Measurements from ENCODE around the gene TMEM86A. TPM values are rescaled to one million over a fixed set of nuclear protein-coding genes. Genes with fewer than 3 reads are reported as not detected.

The TMEM86A gene
- total and polyA plus RNA-seq, 3 experiments from 2014 or later, result 0.54 to 1.3 (median 1.0) TPM

DNA sequence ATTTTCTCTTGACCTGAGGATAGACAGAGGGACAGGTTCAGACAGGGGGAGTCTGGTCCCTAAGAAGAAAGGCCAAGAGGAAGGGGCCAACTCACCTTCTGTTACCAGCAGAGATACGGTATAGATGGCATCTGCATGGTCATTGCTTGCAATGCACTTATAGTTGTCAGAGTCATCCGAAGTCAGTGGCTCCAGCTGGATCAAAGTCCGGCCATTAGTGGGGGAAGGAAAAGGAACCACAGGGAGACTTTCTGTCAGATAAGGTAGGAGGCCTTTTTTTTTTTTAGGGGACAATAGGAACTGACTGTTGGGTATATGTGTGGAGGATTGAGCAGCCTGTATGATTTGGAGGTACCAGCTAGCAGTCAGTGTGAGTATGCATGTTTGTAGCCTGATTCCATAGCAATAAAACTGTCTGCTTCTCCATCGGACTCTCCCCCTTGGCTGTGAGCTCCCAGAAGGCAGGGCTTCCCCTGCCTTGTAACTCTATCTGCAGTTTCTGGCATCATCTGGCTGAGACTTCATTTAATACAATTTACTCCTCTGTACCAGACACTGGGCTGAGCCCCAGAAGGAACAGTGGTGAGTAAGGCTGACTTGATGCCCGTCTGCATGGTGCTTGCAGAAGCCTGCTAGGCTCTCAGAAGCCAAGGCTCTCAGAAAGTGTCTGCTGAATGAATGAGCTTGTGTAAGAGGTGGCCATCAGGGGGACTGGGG is 21.7 kb downstream of the TMEM86A start:
- H3K27me3 Mint-ChIP-seq, result peaks cover 2 to 3% of the 10 kb centered on the region in 2 donors
- H3K4me1 Mint-ChIP-seq, result peaks cover 4 to 12% (median 9%) of the 10 kb centered on the region in 3 donors
- Histone ChIP-seq H3K27ac (ENCODE audit: low read depth, low read length) (no peak overlapping the region), H3K4me1 (ENCODE audit: insufficient read depth, low read length) (no peaks in the 10 kb centered on the region), H3K4me3 (ENCODE audit: low read length) (no peak overlapping the region), H3K27me3 (ENCODE audit: insufficient read depth, low read length, poor library complexity, severe bottlenecking) (no peaks in the 10 kb centered on the region), H3K36me3 (ENCODE audit: insufficient read depth, low read length) (no peaks in the 10 kb centered on the region), H3K9me3 (ENCODE audit: low read length) (no peaks in the 10 kb centered on the region)
- no peaks in the 10 kb centered on the region for H3K9me3 Mint-ChIP-seq
- no peak for DNase-seq
- ChIA-PET CTCF (interaction anchor here (0.6 to 5.1 kb wide), 3 partner anchors 11 to 48 kb away, joined by 3 to 44 read pairs (median 34); no protein-coding TSS in a partner anchor), POLR2A (no interaction called here)
- H3K27ac Mint-ChIP-seq, result peak overlapping the region in 4 of 8 donors; percentile 84 to 96 (median 94)
- H3K36me3 Mint-ChIP-seq, result peaks cover 0 to 3% (median 0%) of the 10 kb centered on the region in 3 donors
- peak overlapping the region in 6 of 7 donors; percentile 83 to 94 (median 94) for H3K4me3 Mint-ChIP-seq

DNA sequence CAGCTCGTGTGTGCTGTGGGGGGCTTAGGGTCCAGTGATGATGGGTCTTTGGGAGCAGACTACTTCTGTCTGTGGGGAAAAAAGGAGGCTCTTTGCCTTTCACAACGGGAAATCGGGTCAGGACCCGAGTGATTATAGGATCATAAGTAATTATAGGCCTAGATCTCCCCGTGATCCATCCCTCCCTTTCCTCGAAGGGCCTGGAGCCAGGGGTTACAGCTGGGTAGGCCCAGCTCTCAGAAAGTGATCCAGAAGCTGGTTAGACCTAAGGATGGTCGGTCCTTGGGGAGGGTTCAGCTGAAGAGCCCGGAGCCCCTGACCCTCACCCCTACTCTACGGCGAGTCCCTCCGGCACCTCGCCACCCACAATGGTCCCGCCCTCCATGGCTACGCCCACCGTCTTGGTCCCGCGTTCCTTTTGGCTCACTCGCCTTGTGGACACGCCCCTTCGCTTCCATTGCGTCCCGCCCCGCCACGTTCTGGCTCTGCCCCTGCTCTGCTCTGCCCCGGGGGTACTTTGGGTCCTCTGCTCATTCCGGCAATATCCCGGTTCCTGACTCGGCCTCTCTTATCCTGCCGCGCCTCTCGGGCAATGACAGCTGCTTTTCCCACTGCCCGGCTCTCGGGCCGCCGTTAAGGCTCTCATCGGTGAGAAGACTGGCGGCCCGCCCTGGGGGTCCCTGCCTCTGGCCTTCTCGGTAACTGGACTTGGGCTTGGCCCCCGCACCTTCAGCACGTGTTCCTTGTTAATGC is 22.4 kb downstream of the TMEM86A start:
- no peaks in the 10 kb centered on the region for H3K4me1 ChIP-seq (ENCODE audit: insufficient read depth, low read length)
- no peaks in the 10 kb centered on the region for H3K36me3 ChIP-seq (ENCODE audit: insufficient read depth, low read length)
- H3K27ac Mint-ChIP-seq, result peak overlapping the region in 7 of 8 donors; percentile 27 to 96 (median 93)
- peak overlapping the region; percentile 78 for H3K4me3 ChIP-seq (ENCODE audit: low read length)
- POLR2A ChIA-PET, result interaction anchor here (1.4 to 1.6 kb wide), 2 partner anchors 8 to 194 kb away, joined by 6 to 8 read pairs; partner anchors contain the start of gene TSG101
- H3K27ac ChIP-seq (ENCODE audit: low read depth, low read length), result no peak overlapping the region
- peak; percentile 76 to 87 (median 81) for DNase-seq
- CTCF ChIA-PET, result interaction anchor here (0.6 to 5.1 kb wide), 21 partner anchors 8 to 1373 kb away, joined by 3 to 44 read pairs (median 7); partner anchors contain the start of genes LDHA and TMEM86A
- H3K9me3 ChIP-seq (ENCODE audit: low read length), result no peaks in the 10 kb centered on the region
- peaks cover 0 to 3% (median 0%) of the 10 kb centered on the region in 3 donors for H3K36me3 Mint-ChIP-seq
- no peaks in the 10 kb centered on the region for H3K9me3 Mint-ChIP-seq
- H3K4me1 Mint-ChIP-seq, result peaks cover 4 to 12% (median 9%) of the 10 kb centered on the region in 3 donors
- H3K27me3 Mint-ChIP-seq, result peaks cover 2 to 3% of the 10 kb centered on the region in 2 donors
- peak overlapping the region; percentile 83 to 94 (median 94) for H3K4me3 Mint-ChIP-seq
- no peaks in the 10 kb centered on the region for H3K27me3 ChIP-seq (ENCODE audit: insufficient read depth, low read length, poor library complexity, severe bottlenecking)

DNA sequence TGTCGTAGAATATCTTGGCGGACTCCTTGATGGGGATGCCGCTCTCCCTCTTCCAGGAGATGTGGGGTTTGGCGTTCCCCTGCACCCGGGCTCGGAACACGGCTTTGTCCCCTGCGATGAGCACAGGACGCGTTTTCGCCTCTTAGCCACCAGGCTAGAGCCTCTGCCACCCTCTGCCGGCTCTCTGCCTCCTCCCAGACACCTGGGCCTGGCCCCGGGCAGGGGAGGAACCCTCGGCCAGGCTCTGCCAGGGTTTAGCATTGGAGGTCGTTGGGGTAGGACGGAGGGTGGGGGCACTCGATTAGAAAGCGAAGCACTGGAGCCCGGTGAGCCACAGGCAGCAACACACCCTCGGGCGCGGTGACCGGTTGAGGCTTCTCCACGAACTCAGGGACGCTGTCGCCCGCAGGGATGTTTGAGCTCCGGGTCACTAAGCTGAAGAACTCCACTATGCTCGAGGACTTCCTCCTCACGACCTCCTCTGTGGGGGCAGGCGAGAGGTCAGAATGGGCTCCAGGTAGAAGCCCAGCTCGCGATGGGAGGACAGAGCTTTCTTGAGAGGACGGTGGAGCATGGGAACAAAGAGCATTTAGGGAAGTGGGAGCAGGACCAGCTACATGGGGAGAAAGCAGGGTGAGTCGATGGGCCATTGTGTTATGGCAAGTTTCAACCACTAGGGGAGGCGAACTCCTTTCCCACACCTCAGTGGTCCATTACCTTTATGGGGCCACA is 23.1 kb downstream of the TMEM86A start:
- peak; percentile 28 to 55 (median 39) for DNase-seq
- H3K27ac Mint-ChIP-seq, result peak overlapping the region in 7 of 8 donors; percentile 54 to 96 (median 84)
- Histone ChIP-seq H3K27me3 (ENCODE audit: insufficient read depth, low read length, poor library complexity, severe bottlenecking) (no peaks in the 10 kb centered on the region), H3K4me1 (ENCODE audit: insufficient read depth, low read length) (no peaks in the 10 kb centered on the region), H3K4me3 (ENCODE audit: low read length) (peak overlapping the region; percentile 78), H3K36me3 (ENCODE audit: insufficient read depth, low read length) (no peaks in the 10 kb centered on the region), H3K27ac (ENCODE audit: low read depth, low read length) (no peak overlapping the region), H3K9me3 (ENCODE audit: low read length) (no peaks in the 10 kb centered on the region)
- H3K36me3 Mint-ChIP-seq, result peaks cover 0 to 3% (median 0%) of the 10 kb centered on the region in 3 donors
- H3K27me3 Mint-ChIP-seq, result peaks cover 2 to 3% of the 10 kb centered on the region in 2 donors
- H3K9me3 Mint-ChIP-seq, result no peaks in the 10 kb centered on the region
- POLR2A ChIA-PET, result interaction anchor here (0.5 to 1.6 kb wide), 5 partner anchors 9 to 516 kb away, joined by 3 to 8 read pairs (median 4); partner anchors contain the start of gene TSG101
- CTCF ChIA-PET, result interaction anchor here (0.6 to 5.1 kb wide), 36 partner anchors 8 to 1374 kb away, joined by 3 to 44 read pairs (median 3); partner anchors contain the start of genes LDHA and TMEM86A
- H3K4me1 Mint-ChIP-seq, result peaks cover 4 to 12% (median 9%) of the 10 kb centered on the region in 3 donors
- peak overlapping the region; percentile 83 to 94 (median 94) for H3K4me3 Mint-ChIP-seq

DNA sequence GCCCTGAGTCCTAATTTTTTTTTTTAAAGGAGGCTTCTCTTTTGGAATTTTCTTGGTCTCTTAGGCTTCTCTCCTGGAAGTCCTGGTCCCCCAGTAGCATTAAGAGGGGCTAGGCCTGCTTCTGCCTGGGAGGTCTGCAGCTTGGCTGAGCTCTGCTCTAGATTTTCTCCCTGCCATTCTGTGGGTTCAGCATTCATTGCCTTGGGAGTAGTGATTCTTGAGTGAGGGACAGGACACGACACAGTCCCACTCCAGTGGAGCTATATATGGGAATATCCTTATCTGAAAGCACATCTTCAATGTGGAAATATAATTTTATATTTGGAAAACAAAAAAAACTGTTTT is 23.7 kb downstream of the TMEM86A start:
- no peak overlapping the region for H3K27ac ChIP-seq (ENCODE audit: low read depth, low read length)
- no peak for DNase-seq
- H3K9me3 ChIP-seq (ENCODE audit: low read length), result no peaks in the 10 kb centered on the region
- H3K4me1 ChIP-seq (ENCODE audit: insufficient read depth, low read length), result no peaks in the 10 kb centered on the region
- Mint-ChIP-seq H3K9me3 (no peaks in the 10 kb centered on the region), H3K36me3 (peaks cover 0 to 3% (median 0%) of the 10 kb centered on the region in 3 donors), H3K4me3 (peak overlapping the region; percentile 83 to 94 (median 94)), H3K27ac (peak overlapping the region in 2 of 8 donors; percentile 93 to 96), H3K27me3 (peaks cover 2 to 3% of the 10 kb centered on the region in 2 donors), H3K4me1 (peaks cover 4 to 12% (median 9%) of the 10 kb centered on the region in 3 donors)
- ChIA-PET POLR2A (interaction anchor here (0.6 to 1.6 kb wide), 3 partner anchors 10 to 196 kb away, joined by 3 to 8 read pairs (median 6); partner anchors contain the start of gene TSG101), CTCF (interaction anchor here (0.7 to 5.1 kb wide), 32 partner anchors 9 to 327 kb away, joined by 3 to 44 read pairs (median 4); partner anchors contain the start of genes LDHA and TMEM86A)
- no peaks in the 10 kb centered on the region for H3K27me3 ChIP-seq (ENCODE audit: insufficient read depth, low read length, poor library complexity, severe bottlenecking)
- H3K36me3 ChIP-seq (ENCODE audit: insufficient read depth, low read length), result no peaks in the 10 kb centered on the region
- H3K4me3 ChIP-seq (ENCODE audit: low read length), result peak overlapping the region; percentile 78

DNA sequence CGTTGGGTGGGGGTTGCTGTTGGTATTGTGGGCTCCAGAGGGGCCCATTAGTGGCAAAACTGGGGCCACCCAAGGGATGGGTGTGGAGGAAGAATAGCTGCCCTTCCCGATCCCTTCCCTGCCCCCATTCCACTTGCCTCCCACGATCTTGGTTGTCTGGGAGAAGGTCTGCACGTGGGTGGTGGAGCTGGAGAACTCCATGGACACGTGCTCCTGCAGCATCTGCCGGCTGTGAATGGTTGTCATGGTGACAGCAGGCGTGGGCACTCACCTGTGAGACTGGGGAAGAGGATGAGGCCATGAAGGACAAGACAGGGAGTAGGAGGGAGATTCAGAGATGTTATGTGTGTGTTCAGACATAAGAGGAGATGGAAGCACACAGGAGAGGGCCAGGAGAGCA is 25.4 kb downstream of the TMEM86A start:
- no peak for DNase-seq
- H3K9me3 ChIP-seq (ENCODE audit: low read length), result no peaks in the 10 kb centered on the region
- H3K27me3 ChIP-seq (ENCODE audit: insufficient read depth, low read length, poor library complexity, severe bottlenecking), result no peaks in the 10 kb centered on the region
- POLR2A ChIA-PET, result no interaction called here
- CTCF ChIA-PET, result interaction anchor here (1.3 to 5.1 kb wide), 4 partner anchors 9 to 480 kb away, joined by 3 to 44 read pairs (median 4); no protein-coding TSS in a partner anchor
- peak overlapping the region in 2 of 8 donors; percentile 52 to 85 for H3K27ac Mint-ChIP-seq
- H3K36me3 Mint-ChIP-seq, result peaks cover 0 to 3% (median 0%) of the 10 kb centered on the region in 3 donors
- H3K36me3 ChIP-seq (ENCODE audit: insufficient read depth, low read length), result no peaks in the 10 kb centered on the region
- peak overlapping the region in 1 of 7 donors; percentile 24 for H3K4me3 Mint-ChIP-seq
- H3K4me1 ChIP-seq (ENCODE audit: insufficient read depth, low read length), result peaks cover 8% of the 10 kb centered on the region
- peaks cover 1 to 5% of the 10 kb centered on the region in 2 donors for H3K27me3 Mint-ChIP-seq
- peaks cover 9 to 21% (median 13%) of the 10 kb centered on the region in 3 donors for H3K4me1 Mint-ChIP-seq
- no peak overlapping the region for H3K4me3 ChIP-seq (ENCODE audit: low read length)
- H3K9me3 Mint-ChIP-seq, result no peaks in the 10 kb centered on the region
- no peak overlapping the region for H3K27ac ChIP-seq (ENCODE audit: low read depth, low read length)

DNA sequence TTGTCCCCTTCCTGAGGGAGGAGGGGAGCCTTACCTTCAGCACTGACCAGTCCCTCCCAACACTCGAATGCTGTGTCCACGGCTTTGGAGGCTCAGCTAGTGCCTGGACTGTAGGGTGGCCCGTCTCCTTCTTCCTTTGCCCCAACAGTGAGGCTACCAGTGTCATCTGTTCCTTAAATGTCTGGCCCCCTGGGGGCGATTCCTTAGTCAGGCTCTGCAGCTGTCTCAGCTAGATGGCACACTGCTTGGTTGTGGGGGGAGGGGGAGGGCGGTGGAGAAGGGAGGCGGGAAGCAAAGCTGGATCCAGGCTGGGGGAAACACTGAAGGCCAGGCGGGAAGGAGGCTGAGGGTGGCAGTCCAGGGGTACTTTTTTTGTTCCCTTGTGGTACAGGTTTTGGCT is 27.5 kb downstream of the TMEM86A start, which contains the start of gene IGSF22:
Gene IGSF22 (minus strand): TSS at position 149 of the 400 bp plus-strand sequence. CDS start 1,952 bp downstream, outside the sequence.
- H3K36me3 Mint-ChIP-seq, result peaks cover 0 to 3% (median 0%) of the 10 kb centered on the region in 3 donors
- Histone ChIP-seq H3K27ac (ENCODE audit: low read depth, low read length) (no peak within 1 kb of the TSS), H3K9me3 (ENCODE audit: low read length) (no peaks in the 10 kb centered on the region), H3K4me3 (ENCODE audit: low read length) (no peak within 1 kb of the TSS), H3K36me3 (ENCODE audit: insufficient read depth, low read length) (no peaks in the 10 kb centered on the region), H3K4me1 (ENCODE audit: insufficient read depth, low read length) (peaks cover 8% of the 10 kb centered on the region), H3K27me3 (ENCODE audit: insufficient read depth, low read length, poor library complexity, severe bottlenecking) (no peaks in the 10 kb centered on the region)
- no peak for DNase-seq
- no peaks in the 10 kb centered on the region for H3K9me3 Mint-ChIP-seq
- H3K27ac Mint-ChIP-seq, result peak within 1 kb of the TSS in 1 of 8 donors; percentile 75
- POLR2A ChIA-PET, result no interaction called here
- CTCF ChIA-PET, result interaction anchor here (1.4 to 1.6 kb wide), 2 partner anchors 9 to 94 kb away, joined by 4 to 5 read pairs; no protein-coding TSS in a partner anchor
- peaks cover 9 to 14% (median 9%) of the 10 kb centered on the region in 3 donors for H3K4me1 Mint-ChIP-seq
- peaks cover 5 to 6% of the 10 kb centered on the region in 2 donors for H3K27me3 Mint-ChIP-seq
- H3K4me3 Mint-ChIP-seq, result no peak within 1 kb of the TSS
